Testis (tissue), 2 donors: ENCODE results near the gene PSTPIP2.

ENCODE experiments used
- CTCF ChIP-seq, 3 experiments: fragments of 450-650 bp in 2 of 3; fragments of 200-600 bp in 1 of 3; sonication (generic) in 1 of 3; IDR thresholded peaks; one replicate each; pipeline ENCODE4 v1.5.1; 2016 to 2019; ENCODE audit warnings: antibody characterized with exemption in 3 of 3, mild to moderate bottlenecking in 2 of 3, moderate library complexity in 1 of 3
- POLR2A ChIP-seq: fragments of 450-650 bp; IDR thresholded peaks from one replicate; pipeline ENCODE4 v1.6.1; 2017; ENCODE audit warnings: antibody characterized with exemption, mild to moderate bottlenecking, moderate library complexity

- TF ChIP-seq CTCF (IDR thresholded peaks at IDR 0.05) (no peak), POLR2A (no peak)
Observed at GRCh38 chr18:46099463-46099862, 27.4 kb upstream of the PSTPIP2 start.
